ENCODE measurements around the gene GSPT1.

Gene GSPT1

DNA sequence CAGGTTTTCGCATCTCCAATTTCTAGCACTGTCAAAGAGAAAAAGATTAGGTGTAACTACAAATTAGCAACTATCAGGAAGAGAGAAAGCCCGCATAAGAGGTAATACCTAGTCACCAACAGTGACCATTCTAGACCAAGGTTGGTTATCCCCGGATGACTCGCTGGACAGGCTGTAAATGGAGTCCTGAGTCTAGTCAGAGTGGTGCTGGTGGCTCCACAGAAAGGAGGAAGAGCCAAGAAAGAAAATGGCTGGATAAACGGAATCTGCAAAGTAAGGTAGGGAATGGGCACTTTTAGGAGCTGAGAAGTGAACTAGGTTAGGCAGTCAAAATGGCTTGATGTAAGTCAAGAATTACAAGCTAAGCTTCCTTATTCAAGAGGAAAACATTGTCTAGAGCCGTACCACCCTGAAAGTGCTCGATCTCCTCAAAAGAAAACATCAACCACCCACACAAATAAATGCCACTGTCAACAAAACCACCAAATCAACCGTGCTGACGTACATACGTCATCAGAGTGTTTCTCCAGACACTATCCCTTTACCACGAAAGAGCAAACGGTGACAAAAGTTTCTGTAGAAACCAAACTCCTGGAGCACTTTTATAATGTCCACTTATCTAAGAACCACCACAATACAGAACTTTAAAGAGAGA, 2.2 kb downstream of the GSPT1 start:
- DNase-seq (ENCODE audit: low read depth, low spot score), result no peak

DNA sequence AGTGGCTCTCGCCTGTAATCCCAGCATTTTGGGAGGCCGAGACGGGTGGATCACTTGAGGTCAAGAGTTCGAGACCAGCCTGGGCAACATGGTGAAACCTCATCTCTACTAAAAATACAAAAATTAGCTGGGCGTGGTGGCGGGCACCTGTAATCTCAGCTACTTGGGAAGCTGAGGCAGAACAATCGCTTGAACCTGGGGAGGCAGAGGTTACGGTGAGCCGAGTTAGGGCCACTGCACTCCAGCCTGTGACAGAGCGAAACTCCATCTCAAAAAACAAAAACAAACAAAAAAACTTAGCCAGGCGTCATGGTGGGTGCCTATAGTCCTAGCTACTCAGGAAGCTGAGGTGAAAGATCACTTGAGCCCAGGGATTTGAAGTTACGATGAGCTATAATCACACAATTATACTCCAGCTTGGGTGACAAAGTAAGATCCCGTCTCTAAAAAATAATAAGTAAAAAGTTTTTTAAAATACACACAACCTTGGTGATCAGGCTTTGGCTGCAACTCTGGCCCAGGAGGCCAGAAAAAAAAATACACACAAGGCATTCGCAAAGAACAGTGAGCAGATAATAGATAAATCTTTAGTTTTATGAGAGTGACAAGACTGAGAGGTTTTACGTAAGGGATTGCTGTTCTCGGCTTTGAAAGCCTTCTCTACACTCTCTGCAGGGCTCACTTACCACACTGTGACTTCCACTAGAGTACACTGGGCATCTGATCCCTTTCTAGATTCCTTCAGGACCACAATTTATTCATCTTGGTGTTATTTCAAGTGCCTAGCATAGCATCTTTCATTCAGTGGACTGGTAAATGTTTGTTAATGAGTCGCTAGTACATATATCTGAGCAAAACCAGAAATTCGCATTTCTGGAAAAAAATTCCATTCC, 5.9 kb downstream of the GSPT1 start:
- DNase-seq (ENCODE audit: low read depth, low spot score), result no peak

DNA sequence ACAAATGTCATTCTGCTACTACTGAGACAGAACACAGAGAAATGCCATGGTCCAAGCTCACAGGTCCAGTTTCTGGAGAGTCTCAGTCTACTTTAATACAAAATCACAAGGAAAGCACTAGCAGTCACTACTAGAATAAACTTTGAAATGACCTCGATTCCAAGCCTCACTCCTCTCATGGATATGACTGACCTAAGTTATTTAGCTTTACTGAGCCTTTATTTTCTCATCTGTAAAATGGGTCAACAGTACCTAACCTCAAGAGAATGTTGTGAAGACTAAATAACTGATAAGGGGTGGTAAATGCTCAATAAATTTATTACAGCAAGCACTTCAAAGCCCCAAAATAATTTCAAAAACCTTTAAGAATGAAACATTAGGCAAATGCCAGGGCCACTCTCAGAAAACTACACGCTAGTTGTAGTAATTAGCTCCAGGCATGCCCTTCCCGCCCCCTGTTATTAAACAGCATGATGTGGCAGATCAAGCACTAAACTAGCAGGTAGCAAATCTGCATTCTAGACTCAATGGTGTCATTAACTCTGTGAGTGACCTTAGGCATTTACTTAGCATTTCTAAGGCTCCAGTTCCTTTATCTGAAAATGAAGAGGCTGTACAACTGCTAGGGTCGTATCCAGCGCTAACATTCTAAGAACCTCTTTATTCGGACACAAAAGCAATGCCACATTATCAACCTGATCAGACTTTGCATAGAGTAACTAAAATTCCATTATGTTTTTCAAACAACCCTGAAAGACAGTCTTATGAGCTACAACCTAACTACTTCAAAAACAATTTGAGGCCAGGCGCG, 8.4 kb downstream of the GSPT1 start:
- no peak for DNase-seq (ENCODE audit: low read depth, low spot score)

DNA sequence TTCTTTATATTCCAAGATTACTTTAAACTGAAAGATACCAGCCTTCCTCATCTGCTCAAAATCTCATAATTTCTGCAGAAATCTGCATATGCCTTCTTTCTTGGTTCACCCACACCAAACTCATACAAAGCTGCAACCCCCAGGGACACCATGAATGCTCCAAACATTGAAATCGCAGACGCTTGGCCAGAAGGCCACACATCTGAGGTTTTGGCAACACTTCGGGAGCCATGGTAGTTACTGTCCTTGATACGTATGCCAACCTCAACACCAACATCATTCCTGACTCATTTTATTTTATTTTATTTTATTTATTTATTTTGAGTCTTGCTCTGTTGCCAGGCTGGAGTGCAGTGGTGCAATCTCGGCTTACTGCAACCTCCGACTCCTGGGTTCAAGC, 11.8 kb downstream of the GSPT1 start:
- no peak for DNase-seq (ENCODE audit: low read depth, low spot score)

DNA sequence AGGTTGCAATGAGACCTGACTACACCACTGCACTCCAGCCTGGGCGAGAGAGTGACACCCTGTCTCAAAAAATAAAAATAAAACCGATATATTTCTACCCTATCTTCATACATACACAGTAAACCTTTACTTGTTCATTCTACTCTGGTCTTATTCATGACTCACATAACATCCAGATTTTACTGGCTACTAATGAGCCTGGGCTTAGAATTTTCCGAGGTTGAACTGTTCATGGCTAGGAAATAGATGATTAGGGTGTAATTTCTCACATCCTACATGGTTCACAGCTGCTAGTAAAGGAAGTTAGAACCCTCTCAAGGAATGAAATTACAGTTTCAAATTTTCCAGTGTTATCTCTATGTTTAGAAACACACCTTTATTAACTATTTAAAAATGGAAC, 14.7 kb downstream of the GSPT1 start:
- DNase-seq (ENCODE audit: low read depth, low spot score), result no peak

DNA sequence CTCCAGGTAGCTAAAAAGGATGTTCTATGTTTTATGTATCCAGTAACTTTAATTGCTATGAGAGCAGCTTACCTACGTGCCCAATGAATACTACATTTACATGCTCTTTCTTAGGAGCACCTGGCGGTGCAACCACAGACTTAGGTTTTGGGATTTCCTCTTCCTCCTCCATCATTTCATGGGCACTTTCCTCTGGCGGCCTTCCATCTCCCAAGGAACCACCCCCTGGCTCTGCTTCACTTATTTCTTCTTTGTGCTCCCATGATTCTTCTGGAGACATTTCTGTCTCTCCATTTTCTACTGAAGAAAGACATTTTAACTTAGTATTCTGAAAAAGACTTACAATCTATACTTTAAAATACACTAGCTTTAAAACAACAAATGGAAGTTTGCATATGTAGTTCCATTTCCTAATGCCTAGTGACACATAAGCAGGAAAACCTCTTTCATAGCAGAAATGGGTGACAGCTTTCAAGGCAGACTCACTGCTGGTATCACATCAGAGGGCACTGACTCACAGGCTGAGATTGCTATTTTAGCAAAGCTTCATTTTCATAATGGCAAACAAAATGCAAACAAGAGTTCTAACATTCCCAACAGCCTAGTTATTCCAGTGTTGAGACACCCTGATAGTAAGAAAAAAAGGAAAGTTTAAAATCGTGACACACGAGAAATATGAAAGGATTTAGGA, 19.1 kb downstream of the GSPT1 start:
- peak; percentile 25 for DNase-seq (ENCODE audit: low read depth, low spot score)

DNA sequence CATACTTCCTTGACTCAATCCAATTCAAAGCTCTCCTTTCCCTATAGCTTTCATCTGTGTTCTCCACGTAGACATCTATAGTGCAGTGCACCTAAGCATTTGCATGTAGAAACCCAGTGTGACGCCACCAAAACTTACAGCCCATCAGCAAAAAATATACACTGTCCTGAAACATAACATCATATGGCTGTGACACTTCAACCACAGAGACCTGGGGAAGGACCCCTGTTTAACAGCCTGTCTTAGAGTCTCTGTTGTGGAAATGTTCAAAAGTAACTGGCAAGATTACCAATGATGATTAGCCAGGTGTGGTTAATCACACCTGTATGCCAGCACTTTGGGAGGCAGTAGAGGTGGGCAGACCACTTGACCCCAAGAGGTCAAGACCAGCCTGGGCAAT, 22.2 kb downstream of the GSPT1 start:
- DNase-seq (ENCODE audit: low read depth, low spot score), result no peak

DNA sequence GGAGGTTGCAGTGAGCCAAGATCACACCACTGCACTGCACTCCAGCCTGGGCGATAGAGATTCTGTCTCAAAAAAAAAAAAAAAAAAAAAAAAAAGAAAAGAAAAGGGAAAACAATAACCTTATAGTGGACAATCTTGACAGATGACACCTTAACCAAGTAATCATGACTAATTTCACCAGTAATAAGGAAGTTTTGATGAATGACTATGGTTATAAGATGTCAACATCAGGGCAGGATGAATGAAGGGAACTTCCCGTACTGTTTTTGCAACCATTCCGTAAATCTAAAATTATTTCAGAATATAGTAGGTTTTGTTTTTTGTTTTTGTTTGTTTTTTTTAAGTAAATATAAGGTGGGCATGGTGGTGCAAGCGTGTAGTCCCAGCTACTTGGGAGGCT, 23.0 kb downstream of the GSPT1 start:
- DNase-seq (ENCODE audit: low read depth, low spot score), result no peak

DNA sequence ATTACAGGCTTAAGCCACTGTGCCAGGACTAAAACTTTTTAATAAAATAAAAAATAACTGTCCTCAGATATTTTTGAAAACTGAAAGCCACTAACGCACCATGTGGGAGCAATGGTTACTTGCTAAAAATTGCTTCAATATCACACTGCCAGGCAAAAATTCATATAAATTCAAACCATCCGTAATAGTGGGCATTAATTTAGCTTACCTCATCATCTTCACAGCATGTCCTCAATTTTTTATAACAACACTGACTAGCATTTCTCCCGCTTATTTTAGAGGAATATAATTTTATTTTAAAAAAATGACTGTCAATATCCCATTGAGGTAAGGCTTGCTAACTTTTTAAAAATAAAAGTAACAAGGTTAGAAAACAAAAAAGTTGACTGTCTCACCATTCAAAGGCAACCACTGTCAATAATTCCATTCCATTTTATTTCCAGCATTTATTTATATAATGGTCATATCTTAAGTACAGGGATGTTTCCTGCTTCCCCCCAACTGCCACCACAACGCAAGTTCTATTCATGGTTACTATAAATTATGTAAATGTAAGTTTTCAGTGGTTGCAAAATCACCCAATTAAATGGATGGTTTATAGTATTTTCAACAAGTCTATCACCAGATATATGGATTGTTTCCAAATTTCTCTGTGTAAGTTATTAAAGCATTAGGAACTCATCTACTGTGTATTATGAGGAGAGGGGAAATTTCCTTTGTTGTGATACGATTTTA, 25.4 kb downstream of the GSPT1 start:
- DNase-seq (ENCODE audit: low read depth, low spot score), result no peak

DNA sequence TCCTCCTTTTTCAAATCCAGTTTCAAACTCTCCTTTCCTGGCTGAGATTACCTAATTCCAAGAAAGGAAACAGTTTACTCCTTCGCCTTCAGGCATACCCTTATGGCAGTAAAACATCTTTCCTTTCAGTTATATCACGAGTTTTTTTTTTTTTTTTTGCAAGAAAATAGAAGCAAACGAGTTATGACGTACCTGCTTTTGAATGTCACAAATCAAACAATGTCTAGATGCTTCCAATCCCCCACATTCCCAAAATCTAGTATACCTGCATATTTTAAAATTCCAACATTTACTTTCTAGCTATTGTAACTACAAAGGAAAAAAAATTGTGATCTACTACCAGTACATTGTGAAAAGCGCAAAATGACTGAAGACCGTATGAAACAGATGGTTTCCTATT, 28.9 kb downstream of the GSPT1 start:
- no peak for DNase-seq (ENCODE audit: low read depth, low spot score)

DNA sequence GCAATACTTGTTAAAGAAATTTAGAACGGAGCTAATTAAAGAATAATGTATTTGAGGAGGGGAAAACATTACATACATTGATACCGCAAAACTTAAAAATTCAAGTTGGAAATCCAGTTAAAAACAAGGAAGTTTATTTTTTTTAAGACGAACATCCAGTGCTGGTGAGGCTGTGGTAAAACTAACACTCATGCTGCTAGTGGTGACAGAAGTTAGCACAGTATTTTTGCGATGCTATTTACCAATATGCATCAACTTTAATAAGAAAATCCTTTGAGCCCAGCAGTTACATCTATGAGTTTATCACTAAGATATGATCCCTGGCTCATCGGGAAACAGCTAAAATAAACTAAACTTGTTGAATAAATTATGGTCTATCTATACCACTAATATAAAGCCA, 31.7 kb downstream of the GSPT1 start:
- DNase-seq (ENCODE audit: low read depth, low spot score), result no peak

DNA sequence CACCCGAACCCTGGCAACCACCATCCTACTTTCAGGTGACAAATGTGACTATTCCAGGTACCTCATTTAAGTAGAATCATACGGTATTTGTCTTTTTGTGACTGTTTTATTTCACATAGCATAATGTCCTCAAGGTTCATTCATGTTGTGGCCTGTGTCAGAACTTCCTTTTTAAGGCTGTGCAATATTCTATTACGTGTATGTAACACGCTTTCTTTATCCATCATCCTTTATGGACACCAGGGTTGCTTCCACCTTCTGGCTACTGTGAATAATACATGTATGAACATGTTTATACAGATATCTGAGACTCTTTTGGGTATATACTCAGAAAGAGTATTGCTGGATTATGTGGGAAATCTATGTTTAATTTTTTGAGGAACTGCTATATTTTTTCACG, 35.7 kb downstream of the GSPT1 start:
- DNase-seq (ENCODE audit: low read depth, low spot score), result no peak

DNA sequence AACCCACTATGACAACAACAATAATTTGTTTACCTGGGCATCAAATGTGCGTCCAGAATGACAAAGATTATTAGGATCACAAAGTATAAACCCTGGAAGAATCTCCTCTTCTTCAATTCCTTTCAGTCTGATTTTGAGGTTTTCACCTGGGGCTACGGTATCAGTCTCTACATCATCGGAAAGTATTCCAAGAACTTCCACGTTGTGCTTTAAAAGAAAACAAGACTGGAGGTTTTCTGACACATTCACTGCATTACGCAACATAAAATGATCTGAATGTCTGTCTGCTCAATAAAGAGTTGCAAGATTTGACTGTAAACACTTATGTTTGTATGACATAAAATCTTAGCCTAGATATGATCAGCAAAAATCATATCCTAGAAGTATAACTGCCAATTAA, 38.4 kb downstream of the GSPT1 start:
- DNase-seq (ENCODE audit: low read depth, low spot score), result no peak

DNA sequence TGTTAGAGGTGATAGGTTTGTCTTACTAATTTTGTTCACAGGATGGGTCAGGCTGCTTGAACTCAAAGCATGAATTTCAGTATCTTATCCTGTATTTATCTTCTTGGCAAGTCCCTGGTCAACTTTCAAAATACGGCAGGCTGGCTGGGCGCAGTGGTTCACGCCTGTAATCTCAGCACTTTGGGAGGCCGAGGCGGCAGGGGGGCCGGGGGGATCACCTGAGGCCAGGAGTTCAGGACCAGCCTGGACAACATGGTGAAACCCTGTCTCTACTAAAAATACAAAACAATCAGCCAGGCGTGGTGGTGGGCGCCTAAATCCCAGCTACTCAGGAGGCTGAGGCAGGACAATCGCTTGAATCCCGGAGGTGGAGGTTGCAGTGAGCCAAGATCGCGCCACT, 39.5 kb downstream of the GSPT1 start:
- DNase-seq (ENCODE audit: low read depth, low spot score), result no peak

DNA sequence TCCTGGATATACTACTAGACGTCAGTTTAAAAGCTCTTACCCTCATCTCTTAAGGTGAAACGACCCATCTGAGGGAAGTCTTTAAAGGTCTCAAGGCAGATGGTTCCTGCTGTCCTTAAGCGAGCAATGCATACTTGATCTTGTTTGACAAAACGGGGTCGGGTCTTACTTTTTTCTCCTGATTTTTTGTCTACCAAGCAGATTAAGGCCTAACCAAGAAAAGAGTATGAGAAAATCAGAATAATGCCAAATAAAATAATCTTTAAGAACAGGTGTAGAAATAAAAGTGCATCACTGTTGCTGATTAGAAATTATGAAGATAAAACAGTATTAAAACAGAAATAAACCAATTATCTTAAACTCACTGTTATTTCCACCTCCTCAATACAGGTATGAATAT, 40.0 kb downstream of the GSPT1 start:
- DNase-seq (ENCODE audit: low read depth, low spot score), result no peak

DNA sequence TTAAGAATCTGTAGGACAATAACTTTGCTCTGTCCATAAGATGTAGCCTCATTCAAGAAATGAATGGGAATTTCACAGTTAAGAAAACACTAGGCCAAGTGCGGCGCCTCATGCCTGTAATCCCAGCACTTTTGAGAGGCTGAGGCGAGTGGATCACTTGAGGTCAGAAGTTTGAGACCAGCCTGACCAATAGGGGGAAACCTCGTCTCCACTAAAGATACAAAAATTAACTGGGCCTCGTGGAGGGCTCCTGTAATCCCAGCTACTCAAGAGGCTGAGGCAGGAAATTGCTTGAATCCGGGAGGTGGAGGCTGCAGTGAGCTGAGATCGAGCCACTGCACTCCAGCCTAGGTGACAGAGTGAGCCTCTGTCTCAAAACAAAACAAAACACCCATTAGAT, 44.6 kb downstream of the GSPT1 start:
- no peak for DNase-seq (ENCODE audit: low read depth, low spot score)

DNA sequence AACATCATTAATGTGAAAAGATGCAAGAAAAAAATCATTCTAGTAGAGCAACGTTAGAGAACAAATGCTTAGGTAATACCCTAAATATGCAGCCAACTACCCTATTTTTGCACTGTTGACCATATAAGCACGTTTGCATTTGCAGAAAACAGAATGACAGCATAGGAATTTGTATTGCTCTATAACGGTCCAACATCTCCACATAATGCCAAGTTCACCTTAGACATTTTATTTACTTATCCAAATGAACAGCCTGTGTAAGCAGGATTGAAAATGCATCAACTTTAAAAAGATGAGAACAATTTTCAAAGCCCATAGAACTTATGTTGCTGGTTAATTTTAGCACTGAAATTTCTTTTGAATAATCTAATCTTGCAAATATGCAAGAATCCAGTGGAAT, 45.4 kb downstream of the GSPT1 start:
- no peak for DNase-seq (ENCODE audit: low read depth, low spot score)

DNA sequence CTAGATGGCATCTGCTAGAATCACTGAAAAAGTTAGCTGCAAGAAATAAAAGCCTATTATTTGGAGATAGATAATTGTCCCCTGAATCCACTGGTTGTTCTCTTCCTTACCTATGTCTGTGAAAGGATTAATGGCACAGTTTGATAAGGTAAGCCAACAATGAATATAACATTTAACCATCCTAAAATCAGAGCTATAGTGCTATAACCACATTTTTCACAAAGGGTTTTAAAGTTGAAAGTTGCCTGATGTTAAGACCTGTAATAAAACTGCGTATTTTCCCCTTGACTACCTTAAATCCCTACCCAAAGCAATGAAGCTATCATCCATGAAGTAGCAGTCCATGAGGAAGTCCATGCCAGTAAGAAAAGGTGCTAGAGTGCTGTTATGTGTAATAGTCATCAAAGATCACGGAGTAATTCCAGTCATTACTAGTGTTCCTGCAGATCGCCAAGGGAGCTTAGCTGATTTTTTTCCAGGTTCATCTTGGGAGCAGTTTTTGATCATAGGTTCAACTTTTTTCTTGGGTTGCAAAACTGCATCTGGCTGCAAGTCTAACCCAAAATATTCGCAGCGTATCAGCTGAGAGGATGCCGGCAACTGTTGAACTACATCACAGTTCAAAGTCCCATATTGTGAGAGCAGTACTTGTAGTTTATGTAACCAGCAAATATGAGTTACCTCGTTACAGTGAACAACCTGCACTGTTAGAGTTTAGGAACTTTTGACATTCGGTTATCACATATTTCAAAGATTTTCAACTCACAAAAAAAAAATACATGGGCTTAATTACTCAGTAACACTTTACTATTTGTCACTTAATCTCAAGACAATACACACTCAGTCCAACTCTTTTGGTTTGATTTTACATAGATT, 46.2 kb downstream of the GSPT1 start:
- DNase-seq (ENCODE audit: low read depth, low spot score), result no peak

DNA sequence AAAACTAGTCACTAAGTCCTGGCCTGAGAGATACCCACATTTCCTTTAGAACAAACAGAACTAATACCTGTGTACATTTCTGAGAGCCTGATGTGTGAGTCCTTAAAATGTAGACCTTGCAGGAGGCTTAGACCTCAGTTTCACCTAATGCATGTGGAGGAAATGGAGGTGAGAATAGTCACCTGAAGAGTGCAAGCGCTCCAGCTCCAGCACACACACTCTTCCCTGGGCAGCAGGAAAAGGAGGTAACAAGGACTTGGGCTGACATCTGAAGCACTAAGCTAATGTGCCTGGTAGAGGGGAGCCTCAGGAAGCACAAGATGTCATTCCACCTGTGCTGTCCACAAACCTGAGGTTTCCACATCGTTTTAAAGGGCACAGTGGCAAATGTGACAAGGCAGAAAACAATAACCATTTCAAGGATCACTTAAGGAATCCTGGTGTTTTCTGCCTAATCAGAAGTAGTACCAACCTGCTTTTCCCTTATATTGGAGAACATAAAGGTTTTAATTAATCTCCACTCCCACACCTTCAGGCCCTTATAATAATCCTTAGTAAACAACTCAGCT, 47.3 kb downstream of the GSPT1 start:
- DNase-seq (ENCODE audit: low read depth, low spot score), result no peak

DNA sequence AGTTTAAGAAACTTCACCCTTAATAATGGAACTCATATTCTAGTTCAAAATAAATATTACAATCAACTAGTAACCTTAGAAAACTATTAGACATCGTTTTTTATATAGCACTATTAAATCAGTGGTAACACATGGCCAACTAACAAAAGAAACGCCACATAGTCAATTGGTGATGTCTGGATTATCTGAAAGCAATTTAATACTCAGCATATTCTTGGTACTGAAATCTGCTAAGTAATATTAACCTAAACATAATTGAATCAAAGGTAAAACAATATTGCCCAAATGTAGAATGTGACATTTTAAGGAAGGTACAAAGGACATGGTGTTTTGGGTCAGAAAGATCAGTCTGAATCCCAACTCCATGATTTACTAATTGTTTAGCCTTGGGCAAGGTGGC, 53.3 kb downstream of the GSPT1 start:
- DNase-seq (ENCODE audit: low read depth, low spot score), result no peak
